Calu3 (cell line): Measurements from ENCODE around the gene PALM3. TPM values are rescaled to one million over a fixed set of nuclear protein-coding genes. Genes with fewer than 3 reads are reported as not detected.
A peak's percentile ranks its signal among the peaks of the same experiment; 100 is the strongest.
"Not testable (repeated sequence)": the region's sequence is repeated elsewhere in the genome, so short reads cannot be mapped to it uniquely, and the experiment has no call there.

ENCODE experiments used
- BruUV-seq: library from RNA; stranded (reverse); fragments of 400-500 nt; replicated peaks from 2 replicates; lab custom pipeline; 2021; lab: Mats Ljungman, UMichigan
- CTCF ChIA-PET: fragments of 300-600 bp; sonication (Branson Sonifier 250); formaldehyde crosslinking; loops from one replicate; lab custom pipeline; 2022; ENCODE audit warnings: antibody characterized with exemption; lab: Charles Lee
- DNase-seq: peaks from one replicate; pipeline ENCODE4 v3.0.0; 2022
- H3K27ac Mint-ChIP-seq: one replicate; pipeline ENCODE4 v1.8.0; 2022; ENCODE audit warnings: mixed read lengths; ENCODE audit not compliant: unreplicated experiment
- H3K27me3 Mint-ChIP-seq: one replicate; pipeline ENCODE4 v1.8.0; 2022; ENCODE audit warnings: mixed read lengths; ENCODE audit not compliant: unreplicated experiment
- H3K36me3 Mint-ChIP-seq: one replicate; pipeline ENCODE4 v1.8.0; 2022; ENCODE audit warnings: mild to moderate bottlenecking, moderate library complexity, mixed read lengths; ENCODE audit not compliant: insufficient read depth, unreplicated experiment
- H3K4me1 Mint-ChIP-seq: one replicate; pipeline ENCODE4 v1.8.0; 2022; ENCODE audit warnings: mild to moderate bottlenecking, low read depth, mixed read lengths; ENCODE audit not compliant: unreplicated experiment
- H3K4me3 Mint-ChIP-seq: one replicate; pipeline ENCODE4 v1.8.0; 2022; ENCODE audit warnings: mild to moderate bottlenecking, low read depth, moderate library complexity, mixed read lengths; ENCODE audit not compliant: unreplicated experiment
- H3K9me3 Mint-ChIP-seq: one replicate; pipeline ENCODE4 v1.8.0; 2022; ENCODE audit warnings: low read depth, mixed read lengths; ENCODE audit not compliant: unreplicated experiment
- CTCF ChIP-seq: fragments of 200-600 bp; IDR thresholded peaks from one replicate; pipeline ENCODE4 v1.8.0; 2022; ENCODE audit warnings: antibody characterized with exemption; ENCODE audit not compliant: unreplicated experiment
- intact Hi-C: fragments of 100-400 bp; cut with micrococcal nuclease; formaldehyde crosslinking; loops from one replicate; pipeline ENCODE4 v1.10.0; 2022; ENCODE audit not compliant: unreplicated experiment
- total RNA-seq: library from RNA; stranded (reverse); gene quantifications from 2 replicates; pipeline ENCODE4 v1.2.3, GENCODE V29; 2022

PALM3 gene
- total RNA-seq, 1 experiment from 2014 or later = 21.4 TPM

GRCh38 chr19:14051980-14052379 is 9.9 kb downstream of the PALM3 start:
- no peak for TF ChIP-seq CTCF
- no peak for DNase-seq
- Mint-ChIP-seq H3K27ac (no peak overlapping the region), H3K4me3 (no peak overlapping the region), H3K36me3 (peaks cover 24% of the 10 kb centered on the region), H3K27me3 (no peaks in the 10 kb centered on the region), H3K4me1 (no peaks in the 10 kb centered on the region), H3K9me3 (no peaks in the 10 kb centered on the region)
- intact Hi-C loops = no loop called here
- CTCF ChIA-PET = no interaction called here
- BruUV-seq = no TSS peak

GRCh38 chr19:14050961-14051360 is 10.9 kb downstream of the PALM3 start:
- H3K4me1 Mint-ChIP-seq, H3K27ac Mint-ChIP-seq, H3K4me3 Mint-ChIP-seq, DNase-seq, H3K27me3 Mint-ChIP-seq, intact Hi-C loops, H3K9me3 Mint-ChIP-seq, CTCF ChIA-PET, BruUV-seq: not testable (repeated sequence)
- H3K36me3 Mint-ChIP-seq = peaks cover 24% of the 10 kb centered on the region

GRCh38 chr19:14050512-14050911 is 11.4 kb downstream of the PALM3 start:
- CTCF ChIA-PET = no interaction called here
- intact Hi-C loops = no loop called here
- no peak for DNase-seq
- TF ChIP-seq CTCF = no peak
- Mint-ChIP-seq H3K27me3 (no peaks in the 10 kb centered on the region), H3K9me3 (no peaks in the 10 kb centered on the region), H3K36me3 (peaks cover 20% of the 10 kb centered on the region), H3K4me1 (no peaks in the 10 kb centered on the region), H3K4me3 (no peak overlapping the region), H3K27ac (no peak overlapping the region)
- BruUV-seq = no TSS peak

- peak; percentile 54 for DNase-seq
- no TSS peak for BruUV-seq
- TF ChIP-seq CTCF = peak; percentile 81
- Mint-ChIP-seq H3K36me3 (peaks cover 12% of the 10 kb centered on the region), H3K27ac (no peak overlapping the region), H3K27me3 (no peaks in the 10 kb centered on the region), H3K9me3 (no peaks in the 10 kb centered on the region), H3K4me1 (no peaks in the 10 kb centered on the region), H3K4me3 (no peak overlapping the region)
- intact Hi-C loops = no loop called here
- CTCF ChIA-PET = interaction anchor here (0.7 to 0.9 kb wide), 3 partner anchors 17 to 107 kb away, joined by 3 to 4 read pairs (median 3); partner anchors contain the start of gene IL27RA
These were observed 13.3 kb downstream of the PALM3 start for GRCh38 chr19:14048443-14049153.

GRCh38 chr19:14047866-14048265 is 14.0 kb downstream of the PALM3 start:
- intact Hi-C loops, BruUV-seq, DNase-seq, H3K4me3 Mint-ChIP-seq, H3K4me1 Mint-ChIP-seq, H3K27me3 Mint-ChIP-seq, H3K9me3 Mint-ChIP-seq, H3K27ac Mint-ChIP-seq: not testable (repeated sequence)
- H3K36me3 Mint-ChIP-seq = peaks cover 12% of the 10 kb centered on the region
- CTCF ChIA-PET = interaction anchor here (0.7 to 0.9 kb wide), 2 partner anchors 16 to 27 kb away, joined by 4 read pairs; partner anchors contain the start of gene IL27RA
